Prostate gland (tissue), 2 donors: ENCODE data around the gene LPIN1.

Experiments
- CTCF ChIP-seq, 4 experiments: fragments of 200-600 bp in 2 of 4; fragments of 450-650 bp in 2 of 4; sonication (generic) in 2 of 4; IDR thresholded peaks; 1 replicate in 3 of 4; 2 replicates in 1 of 4; pipeline ENCODE4 v1.5.1; 2016 to 2019; ENCODE audit warnings: antibody characterized with exemption in 4 of 4, mild to moderate bottlenecking in 2 of 4, moderate library complexity in 2 of 4
- POLR2A ChIP-seq: fragments of 450-650 bp; IDR thresholded peaks from one replicate; pipeline ENCODE4 v1.6.1; 2016; ENCODE audit warnings: antibody characterized with exemption, mild to moderate bottlenecking
- POLR2AphosphoS5 ChIP-seq: sonication (generic); formaldehyde crosslinking; IDR thresholded peaks from one replicate; pipeline ENCODE4 v1.6.1; 2017; ENCODE audit warnings: antibody characterized with exemption

- no peak for TF ChIP-seq POLR2A
- TF ChIP-seq CTCF (IDR thresholded peaks at IDR 0.05) = no peak
- no peak for TF ChIP-seq POLR2AphosphoS5
These were observed 87.2 kb downstream of the LPIN1 start for GRCh38 chr2:11833601-11834000.
